GM12878 (cell line): ENCODE results near the gene CD209.

Source experiments
- CEBPB ChIP-seq, 2 experiments: fragments of 150-350 bp in 1 of 2; IDR thresholded peaks; 2 replicates each; pipeline ENCODE4 v1.6.1; 2012 to 2014; ENCODE audit warnings: low read depth in 2 of 2, low read length in 2 of 2, borderline replicate concordance in 1 of 2, inconsistent platforms in 1 of 2
- CTCF ChIP-seq, 3 experiments: IDR thresholded peaks in 2 of 3; conservative IDR thresholded peaks in 1 of 3; 2 replicates each; pipeline ENCODE4 v1.5.1; 2011; ENCODE audit warnings: low read depth in 3 of 3, low read length in 3 of 3, mild to moderate bottlenecking in 3 of 3, control low read depth in 2 of 3, moderate library complexity in 2 of 3, inconsistent platforms in 1 of 3, mixed read lengths in 1 of 3; ENCODE audit not compliant: control insufficient read depth in 2 of 3, insufficient read depth in 1 of 3; ENCODE audit errors: extremely low read depth in 1 of 3
- NFIC ChIP-seq: IDR thresholded peaks from 2 replicates; pipeline ENCODE4 v1.6.1; 2012; ENCODE audit warnings: low read depth, mild to moderate bottlenecking, inconsistent platforms, low read length, moderate library complexity
- PML ChIP-seq: IDR thresholded peaks from 2 replicates; pipeline ENCODE4 v1.6.1; 2012; ENCODE audit warnings: low read length, inconsistent platforms
- POLR2AphosphoS2 ChIP-seq: IDR thresholded peaks from 2 replicates; pipeline ENCODE4 v1.6.1; 2011; ENCODE audit warnings: low read depth, mild to moderate bottlenecking, low read length, improper control_type of control experiment, moderate library complexity
- POLR2AphosphoS5 ChIP-seq: IDR thresholded peaks from 2 replicates; pipeline ENCODE4 v1.6.1; 2011; ENCODE audit warnings: mild to moderate bottlenecking, low read length, inconsistent platforms
- SPI1 ChIP-seq: IDR thresholded peaks from 2 replicates; pipeline ENCODE4 v1.6.1; 2011; ENCODE audit warnings: low read depth, mild to moderate bottlenecking, low read length, moderate library complexity, borderline replicate concordance; ENCODE audit not compliant: insufficient read depth
- ZBTB33 ChIP-seq: fragments of 450-650 bp; IDR thresholded peaks from 2 replicates; pipeline ENCODE4 v1.6.1; 2017; ENCODE audit warnings: mild to moderate bottlenecking

GRCh38 chr19:7769171-7769570, 21.8 kb upstream of the CD209 start:
- TF ChIP-seq CEBPB (IDR thresholded peaks at IDR 0.05; ENCODE audit: borderline replicate concordance in 1 of 2, low read depth in 2 of 2, low read length in 2 of 2) (no peak), CTCF (IDR thresholded peaks at IDR 0.05 in 2 of 3, conservative IDR thresholded peaks at IDR 0.05 in 1 of 3; ENCODE audit: control insufficient read depth in 2 of 3, extremely low read depth in 1 of 3, insufficient read depth in 1 of 3, low read depth in 3 of 3, low read length in 3 of 3) (no peak), NFIC (no peak), ZBTB33 (no peak), PML (no peak), POLR2AphosphoS2 (no peak), SPI1 (no peak), POLR2AphosphoS5 (no peak)
